T-helper 1 cell (primary cell): Measurements from ENCODE around the gene COG7.
"Not testable (repeated sequence)": the region's sequence is repeated elsewhere in the genome, so short reads cannot be mapped to it uniquely, and the experiment has no call there.

Experiments used
- DNase-seq, 5 donors: peaks; one replicate each; pipeline ENCODE4 v3.0.0-alpha.2; 2012 to 2020

Gene COG7

DNA sequence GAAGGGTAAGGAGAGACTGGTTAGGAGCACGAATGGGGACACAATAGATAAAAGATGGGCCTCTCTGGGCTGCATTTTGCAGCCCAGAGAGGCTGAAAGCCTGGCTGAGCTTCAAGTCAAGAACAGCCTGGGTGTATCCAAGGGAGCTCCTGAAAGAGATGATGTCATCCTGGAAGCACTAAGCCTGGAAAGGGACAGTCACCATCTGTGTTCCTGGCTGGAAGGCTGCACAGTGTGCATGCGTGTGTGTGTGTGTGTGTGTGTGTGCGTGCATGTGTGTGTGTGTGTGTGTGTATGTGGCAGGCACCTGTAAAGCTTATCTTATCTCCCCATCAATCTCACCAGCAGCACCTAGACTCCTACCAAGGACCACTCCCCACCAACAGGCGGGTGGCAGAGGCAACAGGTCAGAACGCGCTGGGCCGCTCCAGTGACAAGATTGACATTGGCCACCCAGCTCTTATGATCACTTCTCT lies 44.1 kb downstream of the COG7 start:
- DNase-seq: no peak

DNA sequence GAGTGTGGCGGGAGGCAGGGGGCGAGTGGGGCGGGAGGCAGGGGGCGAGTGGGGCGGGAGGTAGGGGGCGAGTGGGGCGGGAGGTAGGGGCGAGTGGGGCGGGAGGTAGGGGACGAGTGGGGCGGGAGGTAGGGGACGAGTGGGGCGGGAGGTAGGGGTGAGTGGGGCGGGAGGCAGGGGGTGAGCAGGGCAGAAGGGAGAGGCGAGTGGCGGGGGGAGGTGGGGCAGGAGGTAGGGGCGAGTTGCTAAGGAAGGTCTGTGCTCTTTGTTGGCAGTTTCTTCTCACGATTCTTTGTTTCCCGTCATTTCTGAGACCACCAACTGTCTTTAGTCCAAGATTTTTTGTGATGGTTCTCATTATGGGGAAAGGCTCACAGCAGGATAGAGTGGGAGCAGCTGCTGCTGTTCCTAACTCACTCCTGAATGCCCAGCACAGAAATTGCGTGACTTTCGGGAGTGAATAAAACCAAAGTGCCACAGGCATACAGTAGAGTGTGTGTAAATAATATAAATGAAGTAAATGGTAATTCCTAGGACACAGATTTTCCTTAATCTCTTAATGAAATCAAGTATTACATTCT lies 44.7 kb downstream of the COG7 start:
- no peak for DNase-seq

DNA sequence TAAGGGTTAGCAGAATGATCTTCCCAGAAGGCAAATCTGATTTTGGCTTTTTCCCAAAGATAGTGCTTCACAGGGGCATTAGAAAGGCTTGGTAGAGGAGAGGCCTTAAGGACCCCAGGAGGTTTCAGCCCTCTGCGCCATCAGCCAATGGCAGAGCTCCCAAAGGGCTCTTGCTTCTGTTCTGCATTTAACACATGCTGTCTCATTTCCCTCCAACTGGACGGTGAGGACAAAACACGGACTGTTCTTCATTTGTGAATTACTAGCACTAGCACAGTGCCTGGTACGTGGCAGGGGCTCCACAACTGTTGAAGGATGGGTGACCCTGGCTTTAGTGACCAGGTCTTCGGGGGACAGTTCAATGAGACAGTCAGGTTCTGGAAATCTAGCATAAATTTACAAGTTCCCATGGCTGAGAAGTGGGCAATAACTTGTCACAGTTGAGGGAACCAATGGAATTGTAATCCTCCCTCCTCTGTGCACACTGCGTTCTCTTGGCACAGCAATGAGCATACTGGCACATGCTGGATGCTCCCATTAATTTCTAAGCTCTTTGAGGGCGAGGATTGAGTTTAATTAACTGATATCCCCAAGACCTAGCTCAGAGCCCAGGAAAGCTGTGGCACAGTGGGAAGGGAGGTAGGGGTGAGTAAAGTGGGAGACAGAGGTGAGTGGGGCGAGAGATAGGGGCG lies 45.4 kb downstream of the COG7 start:
- DNase-seq: no peak

DNA sequence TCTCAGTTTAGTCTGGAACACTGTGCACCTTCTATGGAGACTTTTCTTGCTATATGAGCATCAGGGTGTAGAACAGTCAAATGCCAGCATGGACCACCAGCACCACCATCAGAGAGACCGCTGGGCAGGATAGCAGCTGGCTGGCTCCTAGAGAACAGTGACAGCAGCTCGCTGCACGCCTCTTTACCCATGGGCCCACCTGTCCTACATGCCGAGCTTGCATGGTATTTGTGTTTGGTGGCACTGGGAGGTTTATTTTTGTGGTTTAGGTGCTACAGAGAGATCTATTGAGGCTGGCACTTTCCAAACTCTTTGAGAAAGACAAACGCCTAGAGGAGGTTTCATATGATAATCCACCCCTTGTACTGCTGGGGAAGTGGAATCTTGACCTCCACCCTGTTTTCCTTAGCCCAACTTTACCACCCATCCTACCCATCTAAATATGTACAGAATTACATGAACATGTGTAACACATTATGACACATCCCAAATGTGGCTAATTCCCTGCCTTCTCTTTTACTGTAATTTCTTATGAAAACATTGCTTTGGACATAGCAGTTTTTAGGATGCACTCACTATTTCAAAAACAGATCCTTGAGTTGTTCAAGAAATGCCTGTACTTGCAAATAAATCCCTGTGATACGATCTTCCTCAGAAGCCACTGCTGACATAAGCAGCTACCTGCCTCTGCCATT lies 46.3 kb downstream of the COG7 start:
- DNase-seq: no peak

DNA sequence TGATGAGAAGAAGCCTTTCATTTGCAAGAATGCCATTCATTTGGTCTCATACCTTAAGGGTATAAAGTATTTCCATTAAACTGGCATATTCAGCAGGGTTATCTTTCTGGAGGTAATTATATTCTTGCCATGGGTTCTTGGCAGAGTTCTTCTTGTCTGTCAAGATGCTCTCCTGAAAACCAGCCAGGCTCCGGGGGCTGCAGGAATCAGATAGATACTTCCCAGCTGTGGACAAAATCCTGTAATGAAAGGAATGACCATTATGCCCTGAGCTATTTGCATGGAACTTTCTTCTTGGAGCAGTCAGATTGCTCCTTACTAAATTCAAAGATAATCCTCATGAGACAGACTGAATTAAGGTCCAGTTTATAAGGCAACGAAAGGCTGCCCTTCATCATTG lies 47.0 kb downstream of the COG7 start:
- DNase-seq: no peak

DNA sequence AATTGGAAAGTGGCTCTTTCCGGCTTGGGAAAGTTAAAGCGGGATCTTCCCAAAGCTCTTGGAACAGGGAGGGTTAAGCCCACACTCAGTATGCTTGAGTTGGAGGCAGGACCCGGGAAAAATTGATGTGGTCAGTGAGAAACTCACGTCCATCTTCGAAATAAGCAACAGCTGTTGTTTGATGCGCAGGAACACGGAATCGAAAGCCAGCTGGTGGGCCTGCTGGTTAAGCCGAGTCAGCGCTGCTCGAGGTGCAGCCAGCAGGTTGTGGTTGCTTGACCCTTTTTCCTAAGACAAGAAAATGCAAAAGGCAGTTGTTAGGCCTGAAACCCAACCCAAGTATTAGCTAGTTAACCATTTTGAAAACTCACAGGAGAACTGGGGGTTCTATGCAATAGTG lies 49.4 kb downstream of the COG7 start:
- no peak for DNase-seq

DNA sequence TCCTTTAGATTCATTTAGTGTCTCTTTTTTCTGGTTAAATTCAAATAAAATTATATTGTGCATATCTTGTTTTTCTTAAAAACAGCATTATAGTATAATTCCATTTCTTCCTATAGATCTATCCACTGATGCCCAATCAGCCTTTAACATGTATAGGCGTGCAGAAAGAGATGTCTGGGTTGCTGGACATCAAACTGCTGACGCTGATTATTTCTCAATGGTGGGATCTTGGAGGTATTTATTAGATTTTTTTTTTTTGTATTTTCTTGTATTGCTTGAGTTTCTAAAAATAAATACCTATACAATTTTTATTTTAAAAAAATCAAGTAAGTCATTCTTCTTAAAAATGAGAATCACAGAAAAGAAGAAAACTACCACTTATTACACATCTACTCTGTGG lies 50.9 kb downstream of the COG7 start:
- DNase-seq: no peak

DNA sequence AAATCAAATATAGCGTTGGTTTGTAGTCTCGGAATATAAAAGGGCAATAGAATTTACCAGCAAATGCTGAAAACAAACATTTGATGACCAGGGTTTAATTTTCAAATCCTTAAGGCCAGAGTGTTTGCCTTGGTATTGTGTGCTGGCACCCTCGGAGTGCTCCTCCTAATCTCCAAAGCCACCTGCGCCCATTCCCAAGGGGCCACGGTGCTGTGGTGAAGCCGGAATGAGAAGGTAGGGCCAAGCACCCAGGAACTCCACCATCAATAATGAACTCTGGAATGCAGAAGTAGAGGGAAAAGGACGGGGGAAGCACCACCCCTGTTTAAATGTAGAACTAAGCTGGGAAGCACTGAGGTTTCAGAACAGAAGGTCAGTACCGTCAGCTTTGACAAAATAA lies 51.9 kb downstream of the COG7 start:
- DNase-seq: no peak

DNA sequence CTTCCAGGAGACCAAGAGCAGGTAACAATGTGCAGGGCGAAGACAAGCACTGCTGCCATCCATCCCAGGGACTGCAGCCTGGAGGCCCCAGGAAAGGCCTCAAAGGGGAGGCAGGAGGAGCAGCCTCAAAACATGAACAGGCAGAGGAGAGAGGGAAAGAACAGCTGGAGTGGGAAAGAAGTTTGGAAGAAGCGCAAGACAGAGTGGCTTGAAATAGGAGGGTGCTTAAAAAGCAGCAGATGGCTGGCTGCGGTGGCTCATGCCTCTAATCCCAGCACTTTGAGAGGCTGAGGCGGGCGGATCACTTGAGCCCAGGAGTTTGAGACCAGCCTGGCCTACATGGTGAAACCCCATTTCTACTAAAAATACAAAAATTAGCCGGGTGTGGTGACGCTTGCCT lies 52.5 kb downstream of the COG7 start:
- DNase-seq: not testable (repeated sequence)

DNA sequence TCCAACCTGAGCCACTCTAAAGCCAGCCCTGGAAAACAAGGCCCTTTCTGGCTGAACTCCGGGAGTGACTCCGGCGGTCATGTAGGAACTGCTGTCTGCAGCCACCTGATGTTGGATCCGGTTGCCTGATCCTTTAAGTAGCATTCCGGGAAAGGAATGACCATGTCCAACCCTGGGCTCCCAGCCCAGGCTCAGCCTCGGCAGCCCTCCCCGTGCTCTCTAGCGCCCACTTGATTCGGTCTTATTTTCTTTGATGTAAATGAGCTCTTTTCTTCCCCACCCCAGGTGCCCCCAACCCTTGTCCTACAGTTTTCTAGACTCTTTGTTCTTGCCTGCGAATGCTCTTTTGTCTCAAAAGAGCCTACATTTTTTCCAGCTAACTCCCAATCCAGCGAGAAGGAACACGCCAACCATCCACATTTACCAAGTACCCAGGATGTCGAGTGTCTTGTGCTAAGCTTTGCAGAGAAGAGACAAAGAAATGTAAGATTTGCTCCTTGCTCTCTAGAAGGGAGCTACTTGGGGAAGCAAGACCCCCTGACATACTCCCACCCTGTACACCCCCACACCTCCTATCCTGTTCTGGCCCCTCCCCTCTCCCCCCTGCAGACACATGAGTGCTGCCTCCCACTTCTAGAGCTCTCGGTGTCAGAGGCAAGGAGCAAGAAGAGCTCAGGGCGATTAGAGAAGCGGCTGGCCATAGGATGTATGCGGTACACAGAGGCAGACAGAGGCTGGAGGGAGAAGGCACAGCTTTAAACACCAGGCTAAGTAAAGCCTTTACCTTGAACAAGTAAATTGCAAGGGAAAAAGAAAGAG lies 53.8 kb downstream of the COG7 start:
- DNase-seq: no peak

DNA sequence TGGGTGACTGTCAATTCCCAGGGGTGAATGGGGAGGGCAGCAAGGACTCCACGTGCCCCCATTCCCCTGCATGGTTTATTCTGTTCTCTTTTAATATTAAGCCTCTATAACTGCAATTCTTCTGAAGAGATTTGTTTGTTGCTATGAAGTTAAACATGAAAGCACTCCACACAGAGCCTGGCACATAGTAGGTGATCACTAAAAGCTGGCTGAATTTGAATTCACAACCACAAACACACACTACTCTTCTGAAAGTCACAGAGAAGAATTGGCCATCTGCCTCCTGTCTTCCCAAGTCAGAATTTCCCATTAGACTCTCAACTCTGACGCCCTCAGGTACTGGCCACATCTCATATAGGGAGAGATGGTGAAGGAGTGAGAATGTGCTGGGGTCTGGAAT lies 55.5 kb downstream of the COG7 start:
- no peak for DNase-seq

DNA sequence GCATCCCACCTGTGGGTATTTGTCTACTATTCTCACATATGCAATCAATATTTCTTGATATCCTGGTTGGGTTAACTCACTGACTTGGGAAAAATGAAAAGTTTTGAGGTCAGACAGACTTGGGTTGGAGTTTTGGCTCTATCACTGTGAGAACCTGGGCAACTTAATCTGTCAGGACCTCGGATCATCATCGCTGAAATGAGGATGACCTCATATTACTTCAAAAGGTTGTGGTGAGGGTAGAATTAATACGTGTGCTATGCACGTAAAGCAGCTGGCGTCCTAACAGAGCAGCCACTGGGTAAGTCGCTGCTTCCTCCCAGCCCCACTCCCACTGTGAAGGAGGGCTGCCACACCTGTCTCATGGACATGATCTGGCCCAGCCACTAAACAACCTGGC lies 57.3 kb downstream of the COG7 start:
- no peak for DNase-seq

DNA sequence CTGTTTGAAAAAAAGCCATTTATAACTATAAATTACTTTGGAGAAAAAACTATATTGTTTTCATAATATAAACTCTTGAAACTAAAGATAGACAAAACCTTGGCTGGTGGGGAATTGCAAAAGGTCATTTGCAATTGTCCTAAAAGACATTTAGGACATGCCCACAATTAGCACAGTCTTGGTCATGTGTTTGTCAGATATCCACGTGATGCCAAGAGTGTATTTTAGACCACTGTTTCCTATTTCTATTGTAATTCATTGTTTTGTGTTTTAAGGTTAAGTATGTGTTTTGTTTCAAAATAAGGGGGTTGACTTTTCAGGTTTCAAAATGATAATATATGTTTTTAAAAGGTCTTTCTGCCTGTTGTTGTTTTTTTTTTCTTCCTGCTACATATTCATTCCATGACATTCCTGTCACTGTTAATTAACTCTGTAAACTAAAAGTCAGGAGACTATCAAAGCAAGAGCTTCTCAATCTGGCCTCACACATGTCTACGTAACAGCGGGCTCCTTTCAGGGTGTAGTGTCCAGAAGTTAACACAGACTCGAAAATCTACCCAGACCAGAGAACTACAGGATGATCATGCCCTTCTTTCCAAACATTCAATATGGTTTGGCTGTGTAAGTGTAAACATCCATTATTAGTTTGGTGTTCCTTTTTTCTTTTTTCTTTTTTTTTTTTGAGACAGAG lies 58.7 kb downstream of the COG7 start:
- DNase-seq: no peak

DNA sequence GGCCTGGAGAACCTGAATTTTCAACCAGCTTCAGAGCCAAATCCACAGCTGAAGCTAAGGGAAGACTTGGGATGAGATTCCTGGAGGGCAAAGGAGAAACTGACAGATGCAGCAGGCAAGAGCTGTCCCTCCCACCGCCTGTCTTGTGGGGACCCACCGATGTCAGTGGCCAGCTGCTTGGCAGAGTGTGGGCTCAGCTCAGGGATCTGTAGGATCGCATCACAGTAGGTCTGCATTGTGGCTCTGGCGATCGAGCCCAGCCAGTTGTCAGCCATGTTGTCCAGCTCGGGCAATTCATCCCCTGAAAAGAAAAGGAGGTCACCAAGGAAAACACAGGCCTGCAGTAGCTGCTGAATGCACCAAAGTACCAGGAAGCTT lies 60.8 kb downstream of the COG7 start:
- no peak for DNase-seq

DNA sequence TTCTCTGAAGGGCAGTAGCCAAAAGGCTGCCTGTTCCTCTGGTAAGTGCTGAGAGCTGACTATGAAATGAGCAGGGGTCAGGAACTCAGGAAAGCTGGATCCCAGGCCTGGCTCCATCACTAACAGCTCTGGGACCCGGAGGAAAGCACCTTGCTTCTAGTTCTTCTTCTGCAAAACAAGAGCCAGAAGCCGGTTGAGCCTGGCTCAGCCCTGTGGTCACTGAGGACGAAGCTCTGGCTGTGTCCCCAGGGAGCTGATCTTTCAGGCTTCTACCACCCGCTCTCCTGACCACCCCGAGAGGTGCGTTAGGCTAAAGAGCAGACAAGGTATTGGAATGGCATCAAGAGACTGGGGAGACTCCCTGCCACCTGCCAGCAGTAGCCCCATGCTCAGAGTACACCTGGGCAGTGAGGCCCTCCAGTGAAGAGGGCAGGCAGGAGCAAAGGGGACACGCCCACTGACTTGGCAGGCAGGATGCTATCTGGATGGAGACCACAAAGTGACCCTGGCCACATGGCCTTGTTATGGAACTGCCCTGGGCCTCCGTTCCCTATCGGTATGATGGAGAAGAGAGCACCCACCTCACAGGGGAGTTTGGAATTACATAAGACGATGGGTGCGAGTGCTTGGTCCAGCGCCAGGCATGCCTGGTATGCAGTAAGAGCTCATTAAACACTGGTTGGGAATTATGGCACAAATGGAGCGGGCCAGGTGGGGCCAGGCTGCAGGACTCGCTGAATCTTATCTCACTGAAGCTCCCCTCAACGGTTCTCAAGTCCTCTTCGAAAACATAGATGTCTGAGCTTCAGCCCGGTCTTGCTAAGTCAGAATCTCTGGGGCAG lies 61.4 kb downstream of the COG7 start:
- DNase-seq: no peak

DNA sequence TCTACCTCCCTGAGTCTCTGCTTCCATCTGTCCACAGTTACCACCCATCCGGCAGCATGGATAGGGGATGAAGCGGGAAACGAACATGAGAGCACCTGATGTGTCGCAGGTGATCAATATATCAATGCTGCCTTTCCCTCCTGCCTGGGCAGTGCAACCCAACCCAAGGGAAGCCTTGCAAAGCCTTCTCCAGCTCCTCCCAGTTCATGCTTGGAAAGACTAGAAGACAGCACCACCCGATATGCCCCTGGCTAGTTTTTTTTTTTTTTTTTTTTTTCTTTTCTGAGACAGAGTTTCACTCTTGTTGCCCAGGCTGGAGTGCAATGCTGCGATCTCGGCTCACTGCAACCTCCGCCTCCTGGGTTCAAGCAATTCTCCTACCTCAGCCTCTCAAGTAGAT lies 63.1 kb downstream of the COG7 start:
- DNase-seq: not testable (repeated sequence)

DNA sequence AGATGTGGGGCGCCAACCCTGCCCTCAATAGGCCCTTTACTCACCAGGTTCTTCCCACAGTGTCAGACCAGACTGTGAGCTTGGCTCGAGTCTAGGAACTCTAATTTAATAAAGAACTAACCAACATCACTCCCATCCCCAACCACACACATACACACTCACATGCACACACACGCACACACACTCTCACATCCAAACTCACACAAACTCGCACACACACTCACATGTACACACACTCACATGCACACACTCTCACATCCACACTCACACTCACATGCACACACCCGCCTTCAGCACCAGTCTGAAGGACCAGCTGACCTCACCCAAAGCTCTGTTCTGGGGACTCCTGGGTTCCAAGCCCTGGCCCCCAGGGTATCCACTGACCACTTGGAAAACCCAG lies 63.8 kb downstream of the COG7 start:
- no peak for DNase-seq

DNA sequence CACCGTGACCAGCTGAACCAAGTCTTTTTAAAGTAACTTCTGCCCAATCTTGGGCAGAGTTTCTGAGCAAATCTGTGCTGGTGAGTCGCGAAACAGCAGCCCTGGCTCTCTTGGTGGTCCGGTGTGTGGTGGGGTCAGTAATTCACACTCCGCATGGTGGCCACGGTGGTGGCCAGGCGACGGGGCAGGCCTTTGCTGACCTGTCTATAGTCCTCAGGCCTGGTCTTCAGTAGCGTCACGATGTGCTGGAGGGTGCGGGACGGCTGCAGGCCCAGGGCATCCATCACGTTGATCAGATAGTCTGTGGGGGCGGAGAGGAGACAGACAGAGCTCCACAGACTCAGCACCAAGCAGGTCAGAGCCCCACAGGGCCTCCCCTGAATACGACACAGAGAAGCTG lies 64.2 kb downstream of the COG7 start:
- no peak for DNase-seq

DNA sequence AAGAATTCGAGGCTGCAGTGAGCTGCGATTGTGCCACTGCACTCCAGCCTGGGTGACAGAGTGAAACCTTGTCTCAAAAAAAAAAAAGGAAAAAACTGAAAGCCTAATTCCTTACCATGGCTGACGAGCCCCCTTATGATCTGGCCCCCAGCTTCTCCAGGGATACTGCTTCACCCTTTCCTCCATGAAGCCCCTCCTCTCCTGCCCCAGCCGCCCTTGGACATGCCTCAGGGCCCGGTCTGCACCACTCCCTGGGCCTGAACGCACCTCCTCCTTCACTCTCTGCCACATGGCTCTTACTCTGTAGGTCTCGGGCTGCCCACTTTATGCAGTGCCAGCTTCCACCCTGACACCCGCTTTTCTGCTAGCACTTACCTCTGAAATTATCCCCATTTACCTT lies 65.3 kb downstream of the COG7 start:
- DNase-seq: no peak

DNA sequence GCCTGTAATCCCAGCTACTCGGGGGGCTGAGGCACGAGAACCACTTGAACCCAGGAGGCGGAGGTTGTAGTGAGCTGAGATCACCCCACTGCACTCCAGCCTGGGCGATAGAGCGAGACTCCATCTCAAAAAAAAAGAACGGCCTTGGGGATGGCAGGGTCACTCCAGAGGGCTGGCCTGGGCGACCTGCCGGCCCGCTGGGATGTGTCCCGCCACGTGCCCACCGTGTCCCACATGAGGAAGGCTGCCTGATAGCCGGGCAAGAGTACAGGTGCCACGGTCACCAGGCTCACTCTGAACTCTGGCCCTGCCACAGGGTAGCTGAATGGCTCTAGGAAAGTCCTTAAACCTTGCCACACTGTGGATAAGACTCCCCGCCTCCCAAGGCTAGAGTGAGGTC lies 67.5 kb downstream of the COG7 start:
- DNase-seq: no peak

DNA sequence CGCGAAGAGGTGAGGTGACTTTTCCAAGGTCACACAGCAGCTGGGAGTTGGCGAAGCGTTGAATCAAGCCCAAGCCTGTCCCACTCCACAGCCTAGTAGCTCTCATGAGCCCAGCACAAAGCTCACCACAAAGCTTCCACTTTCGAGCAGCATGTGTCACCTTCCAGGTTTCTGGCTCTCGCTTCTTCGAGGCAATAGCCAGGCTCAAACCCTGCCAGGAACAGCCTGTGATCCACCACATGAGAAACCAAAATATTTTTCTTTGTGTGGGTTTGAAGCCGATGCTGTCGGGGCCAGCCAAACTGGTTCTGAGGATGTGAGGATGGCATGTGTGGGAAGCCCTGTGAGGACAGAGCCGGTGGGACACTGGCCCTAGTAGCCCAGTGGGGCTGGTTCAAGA lies 68.1 kb downstream of the COG7 start:
- no peak for DNase-seq

DNA sequence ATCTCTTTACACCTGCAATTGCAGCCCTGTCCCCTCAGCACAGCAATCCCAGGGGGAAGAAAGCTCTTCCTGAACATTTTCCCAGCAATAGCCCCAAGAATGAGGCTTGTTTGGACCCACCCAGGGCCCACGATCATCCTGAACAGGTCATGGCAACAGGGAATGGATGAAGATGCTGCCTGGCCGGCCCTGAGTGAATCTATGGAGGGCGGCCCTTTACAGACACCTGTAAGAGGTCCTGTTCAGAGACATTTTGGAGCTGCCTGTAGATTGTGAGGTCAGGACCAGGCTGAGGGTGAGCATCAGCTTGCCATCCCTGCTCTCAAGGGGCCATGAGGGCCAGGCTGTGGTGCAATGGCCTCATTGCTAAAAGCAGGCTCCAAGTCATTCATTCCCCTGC lies 69.1 kb downstream of the COG7 start:
- no peak for DNase-seq
